Kidney (tissue), 14 donors: ENCODE data around the gene MAP3K13. TPM values are rescaled to one million over a fixed set of nuclear protein-coding genes. Genes with fewer than 3 reads are reported as not detected.
A peak's percentile ranks its signal among the peaks of the same experiment; 100 is the strongest.

Experiments
- DNase-seq, 5 donors: peaks; one replicate each; pipeline ENCODE4 v3.0.0-alpha.2; 2013 to 2020
- FAIRE-seq: peaks from 2 replicates; lab custom pipeline; 2012; peaks lifted over from hg19 to GRCh38; lab: Jason Lieb, UNC
- H3K27ac ChIP-seq, 2 donors: one replicate each; pipeline ENCODE4 v1.7.0; 2013; ENCODE audit warnings: low read depth in 2 of 2, low read length in 2 of 2, inconsistent platforms in 1 of 2
- H3K27me3 ChIP-seq: one replicate; pipeline ENCODE4 v1.7.1; 2013; ENCODE audit warnings: low read length, inconsistent platforms; ENCODE audit not compliant: control insufficient read depth, insufficient read depth
- H3K36me3 ChIP-seq, 3 donors: one replicate each; pipeline versions ENCODE4 v1.7.0 to v1.7.1; 2013; ENCODE audit warnings: low read length in 3 of 3, control low read depth in 1 of 3, inconsistent platforms in 1 of 3; ENCODE audit not compliant: insufficient read depth in 3 of 3, control insufficient read depth in 2 of 3
- H3K4me1 ChIP-seq, 3 donors: one replicate each; pipeline versions ENCODE4 v1.7.0 to v1.7.1; 2013; ENCODE audit warnings: low read length in 3 of 3, inconsistent platforms in 1 of 3, low read depth in 1 of 3; ENCODE audit not compliant: control insufficient read depth in 2 of 3, insufficient read depth in 2 of 3
- H3K4me3 ChIP-seq, 3 donors: one replicate each; pipeline versions ENCODE4 v1.7.0 to v1.8.1; 2013; ENCODE audit warnings: low read length in 3 of 3, control low read depth in 1 of 3, inconsistent platforms in 1 of 3
- H3K9ac ChIP-seq, 3 donors: one replicate each; pipeline versions ENCODE4 v1.7.0 to v1.7.1; 2013; ENCODE audit warnings: low read length in 3 of 3, control low read depth in 1 of 3, inconsistent platforms in 1 of 3
- H3K9me3 ChIP-seq, 3 donors: one replicate each; pipeline versions ENCODE4 v1.7.0 to v1.7.1; 2013; ENCODE audit warnings: low read length in 3 of 3, control low read depth in 1 of 3, inconsistent platforms in 1 of 3; ENCODE audit not compliant: control insufficient read depth in 2 of 3, insufficient read depth in 1 of 3
- CTCF ChIP-seq: IDR thresholded peaks from 3 replicates; pipeline ENCODE4 v1.5.1; 2012; ENCODE audit warnings: mild to moderate bottlenecking, moderate library complexity, borderline replicate concordance; ENCODE audit not compliant: insufficient read depth; ENCODE audit errors: extremely low read depth
- intact Hi-C: fragments of 100-400 bp; cut with DNase I; formaldehyde crosslinking; loops from one replicate; pipeline ENCODE4 v1.11.1; 2022
- polyA plus RNA-seq: library from polyadenylated mRNA; stranded (reverse); fragments of 350-450 nt; fragmentation: Illumina TruSeq; extraction: RNeasy Lipid Tissue Mini Kit (QIAGEN cat#74804); gene quantifications from one replicate; pipeline ENCODE4 v1.2.3, GENCODE V29; 2014; ENCODE audit warnings: low read depth, low replicate concordance; ENCODE audit not compliant: insufficient read depth
- total RNA-seq: library from RNA; stranded (reverse); fragmentation: NEBNext Ultra II Directional; extraction: Animal tissue kit (Norgen Biotek cat#: 25700); gene quantifications from one replicate; pipeline ENCODE4 v1.2.1, GENCODE V29; 2021
- donor health status: control.
- donor health status: control.
- donor health status: control.
- donor health status: control.
- donor health status: control.
- donor health status: DM: yes; HTN: yes; CAD: no.
- donor health status: Normal renal cell carcinoma (clear cell type).

Gene MAP3K13
- total and polyA plus RNA-seq, 2 donors from 2014 or later = 33.0 to 44.1 TPM

- no peak for FAIRE-seq
- intact Hi-C loops = no loop called here
- Histone ChIP-seq H3K27ac (no peak overlapping the region), H3K36me3 (no peaks in the 10 kb centered on the region), H3K27me3 (no peaks in the 10 kb centered on the region), H3K9ac (no peak overlapping the region), H3K4me3 (no peak overlapping the region), H3K4me1 (peaks cover 0 to 9% (median 4%) of the 10 kb centered on the region in 3 donors), H3K9me3 (no peaks in the 10 kb centered on the region)
- TF ChIP-seq CTCF = no peak
- DNase-seq = no peak
These were observed 36.8 kb upstream of the MAP3K13 start for GRCh38 chr3:185325946-185326791.

GRCh38 chr3:185327062-185327461 is 35.9 kb upstream of the MAP3K13 start:
- H3K4me3 ChIP-seq = no peak overlapping the region
- FAIRE-seq (no peak), DNase-seq (peak in 1 of 5 donors; percentile 21)
- H3K4me1 ChIP-seq = peaks cover 0 to 12% (median 6%) of the 10 kb centered on the region in 3 donors
- no peak overlapping the region for H3K9ac ChIP-seq
- H3K9me3 ChIP-seq = no peaks in the 10 kb centered on the region
- no peaks in the 10 kb centered on the region for H3K27me3 ChIP-seq
- TF ChIP-seq CTCF = no peak
- H3K27ac ChIP-seq = peak overlapping the region in 1 of 2 donors; percentile 39
- no peaks in the 10 kb centered on the region for H3K36me3 ChIP-seq
- intact Hi-C loops = no loop called here

GRCh38 chr3:185328324-185329004 is 34.5 kb upstream of the MAP3K13 start:
- TF ChIP-seq CTCF = no peak
- H3K36me3 ChIP-seq = no peaks in the 10 kb centered on the region
- H3K27ac ChIP-seq = peak overlapping the region; percentile 32 to 75
- no peaks in the 10 kb centered on the region for H3K27me3 ChIP-seq
- intact Hi-C loops = no loop called here
- FAIRE-seq = peak; percentile 71
- H3K4me3 ChIP-seq = peak overlapping the region; percentile 1 to 89 (median 77)
- DNase-seq = peak in 4 of 5 donors; percentile 44 to 82 (median 67)
- no peaks in the 10 kb centered on the region for H3K9me3 ChIP-seq
- H3K9ac ChIP-seq = peak overlapping the region in 1 of 3 donors; percentile 89
- H3K4me1 ChIP-seq = peaks cover 0 to 12% (median 6%) of the 10 kb centered on the region in 3 donors
